ENCODE results near the gene AMOTL2.

DNA sequence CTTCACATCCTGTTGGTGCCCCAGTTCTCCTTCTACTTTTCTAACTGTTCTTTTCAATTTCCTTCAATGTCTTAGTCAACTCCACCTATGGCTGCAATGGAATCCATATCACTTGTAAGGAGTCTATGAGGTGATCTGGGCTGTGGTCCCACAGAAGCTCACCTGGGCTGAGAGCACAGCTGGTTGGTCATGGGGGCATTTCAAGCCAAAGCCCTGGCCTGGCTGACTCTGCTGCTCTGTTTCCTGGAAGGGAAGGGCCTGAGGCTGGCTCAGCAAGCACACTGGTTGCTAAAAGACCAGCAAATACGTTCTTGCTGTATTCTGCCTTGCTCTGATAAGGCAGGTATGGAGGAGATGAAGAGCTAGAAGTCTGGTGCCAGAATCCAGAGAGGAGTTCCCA, 29.0 kb downstream of the AMOTL2 start:
- TF ChIP-seq, protein P1, sequence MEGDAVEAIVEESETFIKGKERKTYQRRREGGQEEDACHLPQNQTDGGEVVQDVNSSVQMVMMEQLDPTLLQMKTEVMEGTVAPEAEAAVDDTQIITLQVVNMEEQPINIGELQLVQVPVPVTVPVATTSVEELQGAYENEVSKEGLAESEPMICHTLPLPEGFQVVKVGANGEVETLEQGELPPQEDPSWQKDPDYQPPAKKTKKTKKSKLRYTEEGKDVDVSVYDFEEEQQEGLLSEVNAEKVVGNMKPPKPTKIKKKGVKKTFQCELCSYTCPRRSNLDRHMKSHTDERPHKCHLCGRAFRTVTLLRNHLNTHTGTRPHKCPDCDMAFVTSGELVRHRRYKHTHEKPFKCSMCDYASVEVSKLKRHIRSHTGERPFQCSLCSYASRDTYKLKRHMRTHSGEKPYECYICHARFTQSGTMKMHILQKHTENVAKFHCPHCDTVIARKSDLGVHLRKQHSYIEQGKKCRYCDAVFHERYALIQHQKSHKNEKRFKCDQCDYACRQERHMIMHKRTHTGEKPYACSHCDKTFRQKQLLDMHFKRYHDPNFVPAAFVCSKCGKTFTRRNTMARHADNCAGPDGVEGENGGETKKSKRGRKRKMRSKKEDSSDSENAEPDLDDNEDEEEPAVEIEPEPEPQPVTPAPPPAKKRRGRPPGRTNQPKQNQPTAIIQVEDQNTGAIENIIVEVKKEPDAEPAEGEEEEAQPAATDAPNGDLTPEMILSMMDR (conservative IDR thresholded peaks at IDR 0.05; ENCODE audit: low read depth, low read length) = no peak
- TF ChIP-seq EZH2 (IDR thresholded peaks at IDR 0.05; ENCODE audit: borderline replicate concordance, low read depth, low read length, poor library complexity, severe bottlenecking) = no peak

Measured in A673 (cell line).